A549 (cell line): Measurements from ENCODE around the gene F2R. TPM values are rescaled to one million over a fixed set of nuclear protein-coding genes. Genes with fewer than 3 reads are reported as not detected.

Experiments
- ATAC-seq, 2 experiments: fragments of 200-7000 bp in 1 of 2; fragments of >200 bp in 1 of 2; cut with Nextera tagmentation in 1 of 2; cut with Tn5 transposase in 1 of 2; 3 replicates each; pipeline versions ENCODE4 v1.8.0 to v1.9.1; 2018 to 2020; ENCODE audit warnings: mild to moderate bottlenecking in 1 of 2, moderate library complexity in 1 of 2
- CTCF ChIA-PET: fragments of 300-600 bp; sonication (Branson Sonifier 250); formaldehyde crosslinking; extraction: SDS; loops from one replicate; lab custom pipeline; 2021; ENCODE audit warnings: antibody characterized with exemption, inconsistent platforms; lab: Yijun Ruan, JAX
- POLR2A ChIA-PET: fragments of 350-600 bp; formaldehyde crosslinking; extraction: SDS; loops from one replicate; lab custom pipeline; 2021; ENCODE audit warnings: antibody characterized with exemption, inconsistent platforms; lab: Yijun Ruan, JAX
- DNase-seq, 2 experiments: peaks; one replicate each; pipeline versions ENCODE4 v3.0.0 to v3.0.0-alpha.2; 2011 to 2016; ENCODE audit warnings: low read depth in 1 of 2, low spot score in 1 of 2
- FAIRE-seq: peaks from 2 replicates; lab custom pipeline; 2011; peaks lifted over from hg19 to GRCh38; lab: Jason Lieb, UNC
- H3K27ac ChIP-seq, 2 experiments: fragments of >200 bp; sonication (Bioruptor Twin); formaldehyde crosslinking; 3 replicates each; pipeline ENCODE4 v1.5.1; 2016 to 2017
- H3K4me1 ChIP-seq: fragments of >200 bp; sonication (Bioruptor Twin); formaldehyde crosslinking; 3 replicates; pipeline ENCODE4 v1.6.1; 2016
- H3K4me2 ChIP-seq: fragments of >200 bp; sonication (Bioruptor Twin); formaldehyde crosslinking; 3 replicates; pipeline ENCODE4 v1.6.1; 2016
- H3K4me3 ChIP-seq: fragments of >200 bp; sonication (Bioruptor Twin); formaldehyde crosslinking; 3 replicates; pipeline ENCODE4 v1.5.1; 2016
- H3K9me3 ChIP-seq: fragments of >200 bp; sonication (Bioruptor Twin); formaldehyde crosslinking; 3 replicates; pipeline ENCODE4 v1.6.1; 2016
- BHLHE40 ChIP-seq: IDR thresholded peaks from 2 replicates; pipeline ENCODE4 v1.6.1; 2012; ENCODE audit warnings: low read depth, low read length, inconsistent platforms
- CEBPB ChIP-seq, 2 experiments: fragments of >200 bp in 1 of 2; sonication (Bioruptor Twin) in 1 of 2; formaldehyde crosslinking in 1 of 2; IDR thresholded peaks; 2 replicates each; pipeline ENCODE4 v1.6.1; 2012 to 2016
- CHD2 ChIP-seq: fragments of 150-350 bp; IDR thresholded peaks from 2 replicates; pipeline ENCODE4 v1.6.1; 2014; ENCODE audit warnings: low read length; ENCODE audit not compliant: partially characterized antibody
- CTCF ChIP-seq: fragments of >200 bp; sonication (Bioruptor Twin); formaldehyde crosslinking; IDR thresholded peaks from 3 replicates; pipeline ENCODE4 v1.5.1; 2016
- EHF ChIP-seq: fragments of 250-450 bp; sonication (Bioruptor Pico); IDR thresholded peaks from 2 replicates; pipeline ENCODE4 v1.5.0; 2020; ENCODE audit warnings: mild to moderate bottlenecking
- EP300 ChIP-seq, 2 experiments: fragments of >200 bp; sonication (Bioruptor Twin); formaldehyde crosslinking; IDR thresholded peaks; 2 replicates in 1 of 2; 3 replicates in 1 of 2; pipeline ENCODE4 v1.6.1; 2016 to 2017
- FOSL2 ChIP-seq, 2 experiments: fragments of 450-650 bp in 1 of 2; fragments of >200 bp in 1 of 2; sonication (Bioruptor Twin) in 1 of 2; formaldehyde crosslinking; IDR thresholded peaks; 2 replicates each; pipeline versions ENCODE4 v1.5.0 to v1.6.1; 2016 to 2020; ENCODE audit warnings: mild to moderate bottlenecking in 1 of 2, moderate library complexity in 1 of 2
- FOXS1 ChIP-seq: fragments of 250-450 bp; sonication (Bioruptor Pico); IDR thresholded peaks from 2 replicates; pipeline ENCODE4 v1.5.0; 2020; ENCODE audit warnings: mild to moderate bottlenecking, moderate library complexity
- HDAC2 ChIP-seq: fragments of 200-600 bp; sonication (generic); IDR thresholded peaks from 2 replicates; pipeline ENCODE4 v1.6.1; 2016
- HMGXB4 ChIP-seq: fragments of 250-450 bp; sonication (Bioruptor Pico); IDR thresholded peaks from 2 replicates; pipeline ENCODE4 v1.5.0; 2021; ENCODE audit warnings: mild to moderate bottlenecking, moderate library complexity, borderline replicate concordance
- HOXA7 ChIP-seq: fragments of 250-450 bp; sonication (Bioruptor Pico); IDR thresholded peaks from 2 replicates; pipeline ENCODE4 v1.5.0; 2020; ENCODE audit warnings: mild to moderate bottlenecking, moderate library complexity
- JUNB ChIP-seq: fragments of >200 bp; sonication (Bioruptor Twin); formaldehyde crosslinking; IDR thresholded peaks from 2 replicates; pipeline ENCODE4 v1.6.1; 2016
- MAX ChIP-seq: IDR thresholded peaks from 2 replicates; pipeline ENCODE4 v1.6.1; 2012
- NPAS2 ChIP-seq: fragments of 250-450 bp; sonication (Bioruptor Pico); IDR thresholded peaks from 2 replicates; pipeline ENCODE4 v1.8.0; 2022; ENCODE audit warnings: mild to moderate bottlenecking, moderate library complexity, borderline replicate concordance
- PBX3 ChIP-seq: IDR thresholded peaks from 2 replicates; pipeline ENCODE4 v1.6.1; 2012
- POLR2AphosphoS2 ChIP-seq: conservative IDR thresholded peaks from 2 replicates; pipeline ENCODE4 v1.6.1; 2012; ENCODE audit warnings: low read length, improper control_type of control experiment, inconsistent platforms
- RAD21 ChIP-seq, 2 experiments: fragments of >200 bp in 1 of 2; sonication (Bioruptor Twin) in 1 of 2; formaldehyde crosslinking in 1 of 2; IDR thresholded peaks in 1 of 2; conservative IDR thresholded peaks in 1 of 2; 2 replicates in 1 of 2; 3 replicates in 1 of 2; pipeline ENCODE4 v1.6.1; 2012 to 2018; ENCODE audit warnings: inconsistent platforms in 1 of 2
- RARB ChIP-seq: fragments of 250-450 bp; sonication (Bioruptor Pico); IDR thresholded peaks from 2 replicates; pipeline ENCODE4 v1.8.0; 2021; ENCODE audit warnings: mild to moderate bottlenecking, moderate library complexity
- REST ChIP-seq: fragments of 200-600 bp; sonication (generic); IDR thresholded peaks from 2 replicates; pipeline ENCODE4 v1.6.1; 2016; ENCODE audit warnings: antibody characterized with exemption, mild to moderate bottlenecking, moderate library complexity
- RNF2 ChIP-seq: fragments of 200-600 bp; sonication (generic); IDR thresholded peaks from 2 replicates; pipeline ENCODE4 v1.6.1; 2016; ENCODE audit warnings: low read depth, mild to moderate bottlenecking, antibody characterized with exemption, moderate library complexity, borderline replicate concordance
- TFCP2L1 ChIP-seq: fragments of 250-450 bp; sonication (Bioruptor Pico); IDR thresholded peaks from 2 replicates; pipeline ENCODE4 v1.5.0; 2021; ENCODE audit warnings: mild to moderate bottlenecking
- TP53 ChIP-seq: fragments of 250-450 bp; sonication (Bioruptor Pico); IDR thresholded peaks from 2 replicates; pipeline ENCODE4 v1.5.0; 2021; ENCODE audit warnings: mild to moderate bottlenecking, moderate library complexity
- ZC3H11A ChIP-seq: fragments of 450-650 bp; IDR thresholded peaks from 2 replicates; pipeline ENCODE4 v1.6.1; 2014; ENCODE audit warnings: antibody characterized with exemption, mild to moderate bottlenecking
- ZFP36 ChIP-seq: fragments of 450-650 bp; IDR thresholded peaks from 2 replicates; pipeline ENCODE4 v1.6.1; 2014; ENCODE audit warnings: borderline replicate concordance; ENCODE audit not compliant: partially characterized antibody
- ZNF302 ChIP-seq: fragments of 250-450 bp; sonication (Bioruptor Pico); IDR thresholded peaks from 2 replicates; pipeline ENCODE4 v1.9.0; 2021; ENCODE audit warnings: inconsistent platforms, mild to moderate bottlenecking, moderate library complexity
- WGBS: methylation state at CpG from one replicate; pipeline ENCODE4 v1.1.6; 2017; ENCODE audit errors: missing lambda C conversion rate; 5-methylcytosine and 5-hydroxymethylcytosine counted together
- polyA plus RNA-seq, 4 experiments: library from polyadenylated mRNA; depleted of rRNA in 3 of 4; stranded (reverse); fragments of >200 nt; fragmentation: RNase III in 1 of 4; extraction: RNeasy Plus Mini Kit Qiagen cat#74134 plus additional on column Dnase treatment in 1 of 4; gene quantifications; 2 replicates in 3 of 4; 3 replicates in 1 of 4; pipeline ENCODE4 v1.2.3, GENCODE V29; 2011 to 2017

F2R gene
- polyA plus RNA-seq, 2 of the 4 experiments (the other 2 are of a cell fraction) = 30.4 to 114 TPM

GRCh38 chr5:76669245-76669644, 46.7 kb upstream of the F2R start:
- POLR2A ChIA-PET = no interaction called here
- FAIRE-seq = no peak
- no peak overlapping the region for H3K27ac ChIP-seq

GRCh38 chr5:76670508-76670907, 45.4 kb upstream of the F2R start:
- 91% methylated on average over 3 of the region's 3 CpGs for WGBS
- H3K9me3 ChIP-seq = no peaks in the 10 kb centered on the region
- H3K4me2 ChIP-seq = no peak overlapping the region
- no peak overlapping the region for H3K27ac ChIP-seq
- DNase-seq = no peak
- no peak for TF ChIP-seq TP53 (CRISPR knock-in tag)
- TF ChIP-seq RAD21 (conservative IDR thresholded peaks at IDR 0.05 in 1 of 2, IDR thresholded peaks at IDR 0.05 in 1 of 2) = no peak
- no peak for TF ChIP-seq HMGXB4 (CRISPR knock-in tag)
- TF ChIP-seq POLR2AphosphoS2 = no peak
- no peak for TF ChIP-seq EP300 (IDR thresholded peaks at IDR 0.05)
- no peak for TF ChIP-seq TFCP2L1 (CRISPR knock-in tag)
- no peak for TF ChIP-seq BHLHE40
- TF ChIP-seq FOSL2 (IDR thresholded peaks at IDR 0.05) = no peak
- no peak for TF ChIP-seq FOSL2 (CRISPR knock-in tag; IDR thresholded peaks at IDR 0.05)
- no peak for TF ChIP-seq EHF (CRISPR knock-in tag)
- no peak for TF ChIP-seq CHD2
- TF ChIP-seq MAX = no peak
- no peak for TF ChIP-seq CTCF
- ATAC-seq = no peak
- no peak overlapping the region for H3K4me3 ChIP-seq
- FAIRE-seq = no peak
- CTCF ChIA-PET = interaction anchor here (0.6 to 1.4 kb wide), 6 partner anchors 10 to 668 kb away, joined by 3 to 5 read pairs (median 3); no protein-coding TSS in a partner anchor
- no peaks in the 10 kb centered on the region for H3K4me1 ChIP-seq
- POLR2A ChIA-PET = no interaction called here

More at GRCh38 chr5:76669245-76669644, 46.7 kb upstream of the F2R start:
- ATAC-seq = no peak
- 80% methylated on average over 5 of the region's 5 CpGs for WGBS
- CTCF ChIA-PET = interaction anchor here (0.7 to 2.1 kb wide), 4 partner anchors 17 to 362 kb away, joined by 3 to 4 read pairs (median 4); no protein-coding TSS in a partner anchor
- H3K9me3 ChIP-seq = no peaks in the 10 kb centered on the region
- DNase-seq = no peak
- no peak overlapping the region for H3K4me3 ChIP-seq
- no peak for TF ChIP-seq JUNB
- no peak for TF ChIP-seq RNF2
- no peak for TF ChIP-seq ZFP36
- TF ChIP-seq NPAS2 = no peak
- no peak for TF ChIP-seq ZNF302 (CRISPR knock-in tag)
- no peak overlapping the region for H3K4me2 ChIP-seq
- H3K4me1 ChIP-seq = no peaks in the 10 kb centered on the region

GRCh38 chr5:76672242-76672641, 43.7 kb upstream of the F2R start:
- 62% methylated on average over 2 of the region's 2 CpGs for WGBS
- no peak for TF ChIP-seq REST
- TF ChIP-seq CEBPB (IDR thresholded peaks at IDR 0.05) = no peak
- no peak for TF ChIP-seq HOXA7 (CRISPR knock-in tag)
- TF ChIP-seq RARB (CRISPR knock-in tag) = no peak
- no peak for TF ChIP-seq TFCP2L1 (CRISPR knock-in tag)
- TF ChIP-seq EP300 (IDR thresholded peaks at IDR 0.05) = no peak
- TF ChIP-seq JUNB = no peak
- TF ChIP-seq FOXS1 (CRISPR knock-in tag) = no peak
- no peak for TF ChIP-seq CHD2
- TF ChIP-seq PBX3 = no peak
- TF ChIP-seq HDAC2 = no peak
- no peak for TF ChIP-seq POLR2AphosphoS2
- no peak for TF ChIP-seq MAX
- TF ChIP-seq ZC3H11A = no peak
- ChIA-PET POLR2A (no interaction called here), CTCF (interaction anchor here (0.8 kb wide), 1 partner anchor 47 kb away, joined by 3 read pairs; no protein-coding TSS in a partner anchor)
- Histone ChIP-seq H3K27ac (no peak overlapping the region), H3K4me1 (no peaks in the 10 kb centered on the region), H3K4me2 (no peak overlapping the region), H3K9me3 (no peaks in the 10 kb centered on the region), H3K4me3 (no peak overlapping the region)
- ATAC-seq (no peak), DNase-seq (no peak), FAIRE-seq (no peak)
